DND-41 (cell line): Measurements from ENCODE around the gene YTHDC2.

Experiments used
- ATAC-seq: fragments of 200-7000 bp; cut with Tn5 transposase; 3 replicates; pipeline ENCODE4 v1.9.1; 2021; ENCODE audit warnings: low read depth; ENCODE audit not compliant: insufficient read depth
- DNase-seq: peaks from one replicate; pipeline ENCODE4 v3.0.0-alpha.2; 2020
- H2AFZ ChIP-seq: 2 replicates; pipeline ENCODE4 v1.6.0; 2012; ENCODE audit warnings: low read depth, low read length
- H3K27ac ChIP-seq: 2 replicates; pipeline ENCODE4 v1.5.1; 2012; ENCODE audit warnings: low read length, inconsistent platforms
- H3K27me3 ChIP-seq: fragments of 200-600 bp; sonication (generic); 2 replicates; pipeline ENCODE4 v1.6.0; 2012; ENCODE audit warnings: low read length, mild to moderate bottlenecking, inconsistent platforms; ENCODE audit not compliant: insufficient read depth, poor library complexity
- H3K36me3 ChIP-seq: 2 replicates; pipeline ENCODE4 v1.5.1; 2012; ENCODE audit warnings: low read length, inconsistent platforms; ENCODE audit not compliant: insufficient read depth
- H3K4me1 ChIP-seq: 2 replicates; pipeline ENCODE4 v1.5.1; 2012; ENCODE audit warnings: mild to moderate bottlenecking, low read length; ENCODE audit not compliant: insufficient read depth
- H3K4me2 ChIP-seq: 2 replicates; pipeline ENCODE4 v1.6.0; 2012; ENCODE audit warnings: mild to moderate bottlenecking, moderate library complexity, low read length, inconsistent platforms; ENCODE audit not compliant: insufficient read depth
- H3K4me3 ChIP-seq, 2 experiments: fragments of 200-600 bp in 1 of 2; shearing (Covaris generic) in 1 of 2; 2 replicates each; pipeline ENCODE4 v1.5.1; 2012 to 2016; ENCODE audit warnings: inconsistent platforms in 2 of 2, low read length in 2 of 2, mild to moderate bottlenecking in 2 of 2, low read depth in 1 of 2, moderate library complexity in 1 of 2
- H3K79me2 ChIP-seq: 2 replicates; pipeline ENCODE4 v1.6.0; 2012; ENCODE audit warnings: low read length, inconsistent platforms; ENCODE audit not compliant: insufficient read depth
- H3K9ac ChIP-seq: 2 replicates; pipeline ENCODE4 v1.6.0; 2012; ENCODE audit warnings: low read depth, mild to moderate bottlenecking, inconsistent platforms, low read length, moderate library complexity
- H3K9me3 ChIP-seq: 2 replicates; pipeline ENCODE4 v1.5.1; 2012; ENCODE audit warnings: low read length, moderate library complexity, mild to moderate bottlenecking, inconsistent platforms; ENCODE audit not compliant: insufficient read depth, severe bottlenecking
- H4K20me1 ChIP-seq: 2 replicates; pipeline ENCODE4 v1.6.0; 2012; ENCODE audit warnings: low read length; ENCODE audit not compliant: insufficient read depth
- EZH2 ChIP-seq: IDR thresholded peaks from 3 replicates; pipeline ENCODE4 v1.6.1; 2012; ENCODE audit warnings: borderline replicate concordance, low read depth, mild to moderate bottlenecking, moderate library complexity, low read length, inconsistent platforms; ENCODE audit not compliant: severe bottlenecking
- TF ChIP-seq, protein P1 (sequence below): IDR thresholded peaks from 2 replicates; pipeline ENCODE4 v1.5.1; 2012; ENCODE audit warnings: borderline replicate concordance, low read length, moderate library complexity, mild to moderate bottlenecking; ENCODE audit not compliant: poor library complexity, severe bottlenecking; ENCODE audit errors: extremely low read depth

YTHDC2 gene

DNA sequence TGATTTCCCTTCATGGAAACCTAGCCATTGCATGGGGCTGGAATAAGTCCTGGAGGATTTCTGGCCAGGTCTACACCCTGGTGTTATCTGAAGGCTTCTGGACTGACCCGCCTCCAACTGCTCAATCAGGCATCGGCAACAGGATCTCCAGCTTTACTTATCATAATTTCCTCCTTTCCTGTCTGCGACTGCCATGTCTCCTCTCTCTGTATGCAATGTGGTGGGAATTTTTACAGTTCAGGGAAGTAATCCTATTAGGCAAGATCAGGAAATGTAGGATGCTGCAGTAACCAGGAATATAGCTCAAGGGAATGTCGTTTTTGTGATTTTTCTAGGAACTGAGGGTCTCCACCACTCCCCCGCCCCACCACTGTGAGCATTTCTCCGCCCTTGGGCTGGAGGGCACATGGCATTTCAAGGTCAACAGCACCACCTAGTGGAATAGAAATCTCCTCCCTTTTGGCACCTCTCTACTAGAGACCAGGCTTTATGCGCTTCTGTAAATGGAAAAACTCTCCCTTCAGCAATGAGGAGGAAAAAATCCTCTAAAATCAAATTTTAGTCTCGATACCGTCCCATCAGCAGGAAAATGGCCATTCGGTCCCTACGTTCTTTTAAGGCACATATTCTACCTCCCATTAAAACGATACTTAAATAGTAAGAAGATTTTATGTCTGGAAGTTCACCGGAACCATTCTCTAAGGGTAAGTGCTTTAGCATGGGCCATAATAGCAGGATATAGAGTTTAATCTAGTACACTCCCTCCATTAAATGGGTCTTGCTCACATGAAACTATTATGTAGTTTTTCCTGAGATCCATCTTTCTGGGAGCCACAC lies 93.0 kb downstream of the YTHDC2 start:
- no peak overlapping the region for H3K4me2 ChIP-seq
- peaks cover 6% of the 10 kb centered on the region for H3K4me1 ChIP-seq
- H4K20me1 ChIP-seq, result no peaks in the 10 kb centered on the region
- no peak overlapping the region for H3K27ac ChIP-seq
- TF ChIP-seq EZH2, result no peak
- TF ChIP-seq, protein P1, sequence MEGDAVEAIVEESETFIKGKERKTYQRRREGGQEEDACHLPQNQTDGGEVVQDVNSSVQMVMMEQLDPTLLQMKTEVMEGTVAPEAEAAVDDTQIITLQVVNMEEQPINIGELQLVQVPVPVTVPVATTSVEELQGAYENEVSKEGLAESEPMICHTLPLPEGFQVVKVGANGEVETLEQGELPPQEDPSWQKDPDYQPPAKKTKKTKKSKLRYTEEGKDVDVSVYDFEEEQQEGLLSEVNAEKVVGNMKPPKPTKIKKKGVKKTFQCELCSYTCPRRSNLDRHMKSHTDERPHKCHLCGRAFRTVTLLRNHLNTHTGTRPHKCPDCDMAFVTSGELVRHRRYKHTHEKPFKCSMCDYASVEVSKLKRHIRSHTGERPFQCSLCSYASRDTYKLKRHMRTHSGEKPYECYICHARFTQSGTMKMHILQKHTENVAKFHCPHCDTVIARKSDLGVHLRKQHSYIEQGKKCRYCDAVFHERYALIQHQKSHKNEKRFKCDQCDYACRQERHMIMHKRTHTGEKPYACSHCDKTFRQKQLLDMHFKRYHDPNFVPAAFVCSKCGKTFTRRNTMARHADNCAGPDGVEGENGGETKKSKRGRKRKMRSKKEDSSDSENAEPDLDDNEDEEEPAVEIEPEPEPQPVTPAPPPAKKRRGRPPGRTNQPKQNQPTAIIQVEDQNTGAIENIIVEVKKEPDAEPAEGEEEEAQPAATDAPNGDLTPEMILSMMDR, result peak; percentile 81
- H2AFZ ChIP-seq, result peak overlapping the region; percentile 42; the same call in 1 of the 2 replicates
- H3K9ac ChIP-seq, result no peak overlapping the region
- no peaks in the 10 kb centered on the region for H3K36me3 ChIP-seq
- H3K27me3 ChIP-seq, result no peaks in the 10 kb centered on the region
- H3K4me3 ChIP-seq, result no peak overlapping the region
- H3K9me3 ChIP-seq, result no peaks in the 10 kb centered on the region
- peak; percentile 54 for DNase-seq
- peak; percentile 95 for ATAC-seq
- no peaks in the 10 kb centered on the region for H3K79me2 ChIP-seq

GRCh38 chr5:113607361-113607760 lies 93.9 kb downstream of the YTHDC2 start:
- Histone ChIP-seq H3K4me3 (no peak overlapping the region), H3K27me3 (no peaks in the 10 kb centered on the region), H3K4me1 (peaks cover 6% of the 10 kb centered on the region), H4K20me1 (no peaks in the 10 kb centered on the region), H2AFZ (0 out of 2 replicates have a peak overlapping the region, but pooled peaks have one; percentile 57), H3K27ac (no peak overlapping the region), H3K79me2 (no peaks in the 10 kb centered on the region), H3K4me2 (no peak overlapping the region), H3K36me3 (no peaks in the 10 kb centered on the region), H3K9me3 (no peaks in the 10 kb centered on the region), H3K9ac (no peak overlapping the region)
- TF ChIP-seq, protein P1, result no peak
- no peak for TF ChIP-seq EZH2
- ATAC-seq (no peak), DNase-seq (no peak)

DNA sequence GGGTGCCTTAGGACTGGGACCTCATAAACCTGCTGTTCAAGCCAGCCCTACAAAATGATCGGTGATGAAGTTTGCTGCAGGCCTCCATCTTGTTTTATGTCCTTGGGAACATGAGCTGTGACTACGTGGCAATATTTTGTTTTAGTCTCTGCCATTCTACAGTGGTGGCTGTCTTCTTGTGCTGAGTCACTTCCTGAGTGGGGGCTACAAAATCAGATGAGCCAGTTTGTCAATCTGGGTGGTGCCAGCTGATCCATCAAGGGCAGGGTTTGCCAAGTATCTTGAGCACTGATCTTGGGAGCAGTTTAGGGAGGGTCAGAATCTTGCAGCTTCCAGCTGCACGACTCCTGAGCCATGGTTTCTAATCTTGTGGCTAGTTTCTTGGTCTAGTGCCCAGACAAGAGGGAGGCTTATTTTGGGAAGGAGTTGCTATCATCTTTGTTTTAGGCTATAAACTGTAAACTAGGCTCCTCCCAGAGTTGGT lies 94.7 kb downstream of the YTHDC2 start:
- no peak overlapping the region for H3K27ac ChIP-seq
- H2AFZ ChIP-seq, result peak overlapping the region; percentile 57

GRCh38 chr5:113612060-113612496 lies 98.6 kb downstream of the YTHDC2 start:
- ATAC-seq, result peak; percentile 77
- Histone ChIP-seq H4K20me1 (no peaks in the 10 kb centered on the region), H2AFZ (no peak overlapping the region), H3K36me3 (no peaks in the 10 kb centered on the region), H3K4me3 (no peak overlapping the region), H3K4me1 (peaks cover 6% of the 10 kb centered on the region), H3K27me3 (peaks cover 4% of the 10 kb centered on the region), H3K9ac (no peak overlapping the region), H3K9me3 (no peaks in the 10 kb centered on the region), H3K27ac (no peak overlapping the region), H3K79me2 (no peaks in the 10 kb centered on the region), H3K4me2 (no peak overlapping the region)
- DNase-seq, result no peak
- no peak for TF ChIP-seq EZH2
- TF ChIP-seq, protein P1, result peak; percentile 78

More for the DNA sequence above, 94.7 kb downstream of the YTHDC2 start:
- Histone ChIP-seq H4K20me1 (no peaks in the 10 kb centered on the region), H3K9ac (no peak overlapping the region), H3K4me1 (peaks cover 6% of the 10 kb centered on the region), H3K27me3 (peaks cover 4% of the 10 kb centered on the region), H3K9me3 (no peaks in the 10 kb centered on the region), H3K4me2 (no peak overlapping the region), H3K79me2 (no peaks in the 10 kb centered on the region), H3K4me3 (no peak overlapping the region), H3K36me3 (no peaks in the 10 kb centered on the region)
- DNase-seq (peak; percentile 19), ATAC-seq (no peak)
- no peak for TF ChIP-seq EZH2
